ENCODE results near the gene ADAM12. TPM values are rescaled to one million over a fixed set of nuclear protein-coding genes. Genes with fewer than 3 reads are reported as not detected.
"Not testable (repeated sequence)": the region's sequence is repeated elsewhere in the genome, so short reads cannot be mapped to it uniquely, and the experiment has no call there.

The ADAM12 gene
- total and polyA plus RNA-seq, 2 donors, result 0.96 to 4.6 TPM

DNA sequence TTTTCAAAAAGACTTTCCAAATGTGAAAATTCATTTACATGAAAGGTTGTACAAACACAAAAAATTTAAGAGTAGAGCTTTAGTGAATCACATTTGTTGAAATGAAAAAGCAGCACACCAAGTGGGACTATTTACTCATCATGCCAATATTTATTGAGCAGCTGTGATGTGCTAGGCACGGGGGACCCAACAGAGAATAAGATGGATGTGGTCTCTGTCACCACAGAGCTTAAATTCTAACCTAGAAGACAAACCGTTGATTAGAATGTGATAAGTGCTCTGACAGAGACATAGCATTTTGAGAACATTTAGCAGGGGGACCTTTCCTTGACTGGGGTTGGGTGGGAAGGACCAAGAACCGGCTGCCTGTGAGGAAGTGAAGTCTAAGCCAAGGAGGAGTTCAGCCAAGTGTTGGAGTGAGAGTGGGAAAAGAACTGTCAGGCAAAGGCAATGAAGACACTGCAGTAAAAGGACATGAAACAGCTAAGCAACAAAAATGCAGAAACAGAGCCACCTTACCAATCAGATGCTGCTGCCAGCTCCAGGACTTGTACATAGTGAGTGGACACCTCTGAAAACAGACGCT is 19.1 kb downstream of the ADAM12 start:
- Histone ChIP-seq H3K4me1 (ENCODE audit: control insufficient read depth in 2 of 2, insufficient read depth in 2 of 2, low read length in 2 of 2) (no peaks in the 10 kb centered on the region), H3K36me3 (ENCODE audit: control insufficient read depth in 2 of 2, insufficient read depth in 2 of 2, low read length in 1 of 2) (no peaks in the 10 kb centered on the region), H3K9me3 (ENCODE audit: control insufficient read depth in 2 of 2, insufficient read depth in 1 of 2, low read length in 1 of 2) (no peaks in the 10 kb centered on the region), H3K27ac (ENCODE audit: low read depth in 1 of 2, low read length in 1 of 2) (no peak overlapping the region), H3K27me3 (ENCODE audit: control insufficient read depth in 2 of 2, insufficient read depth in 1 of 2, low read length in 1 of 2) (no peaks in the 10 kb centered on the region), H3K4me3 (ENCODE audit: low read length in 2 of 2) (no peak overlapping the region)
- DNase-seq (ENCODE audit: low read depth in 6 of 9, low spot score in 9 of 9), result no peak
- 52% methylated on average over 4 of the region's 4 CpGs for WGBS

GRCh38 chr10:126357169-126357568 is 31.1 kb downstream of the ADAM12 start:
- Histone ChIP-seq H3K4me1 (ENCODE audit: control insufficient read depth in 2 of 2, insufficient read depth in 2 of 2, low read length in 2 of 2) (no peaks in the 10 kb centered on the region), H3K27ac (ENCODE audit: low read depth in 1 of 2, low read length in 1 of 2) (no peak overlapping the region), H3K4me3 (ENCODE audit: low read length in 2 of 2) (no peak overlapping the region), H3K27me3 (ENCODE audit: control insufficient read depth in 2 of 2, insufficient read depth in 1 of 2, low read length in 1 of 2) (no peaks in the 10 kb centered on the region), H3K36me3 (ENCODE audit: control insufficient read depth in 2 of 2, insufficient read depth in 2 of 2, low read length in 1 of 2) (no peaks in the 10 kb centered on the region), H3K9me3 (ENCODE audit: control insufficient read depth in 2 of 2, insufficient read depth in 1 of 2, low read length in 1 of 2) (no peaks in the 10 kb centered on the region)
- DNase-seq (ENCODE audit: low read depth in 6 of 9, low spot score in 9 of 9), result no peak

- no peaks in the 10 kb centered on the region for H3K27me3 ChIP-seq (ENCODE audit: control insufficient read depth in 2 of 2, insufficient read depth in 1 of 2, low read length in 1 of 2)
- no peak overlapping the region for H3K4me3 ChIP-seq (ENCODE audit: low read length in 2 of 2)
- H3K9me3 ChIP-seq (ENCODE audit: control insufficient read depth in 2 of 2, insufficient read depth in 1 of 2, low read length in 1 of 2), result no peaks in the 10 kb centered on the region
These were observed 34.6 kb downstream of the ADAM12 start for GRCh38 chr10:126353666-126354065.

DNA sequence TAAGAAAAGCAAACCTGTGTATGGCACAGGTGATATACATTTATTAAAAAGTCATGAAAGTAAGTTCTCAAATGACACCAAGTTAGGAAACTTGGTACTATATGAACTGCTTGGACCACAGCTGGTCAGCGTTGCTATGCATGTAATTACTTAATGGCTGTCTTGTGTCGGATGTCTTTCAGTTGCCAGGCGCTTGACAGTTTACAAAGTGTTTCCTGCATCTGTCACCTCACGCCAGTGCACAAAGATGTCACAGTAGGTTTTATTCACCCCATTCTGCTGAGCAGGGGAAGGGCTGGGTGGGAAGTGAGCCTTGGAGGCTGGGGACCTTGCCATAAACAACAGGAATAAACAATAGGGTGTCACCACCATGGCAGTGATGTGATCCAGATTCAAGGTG is 35.8 kb downstream of the ADAM12 start:
- Histone ChIP-seq H3K36me3 (ENCODE audit: control insufficient read depth in 2 of 2, insufficient read depth in 2 of 2, low read length in 1 of 2) (no peaks in the 10 kb centered on the region), H3K4me1 (ENCODE audit: control insufficient read depth in 2 of 2, insufficient read depth in 2 of 2, low read length in 2 of 2) (no peaks in the 10 kb centered on the region), H3K27ac (ENCODE audit: low read depth in 1 of 2, low read length in 1 of 2) (no peak overlapping the region), H3K4me3 (ENCODE audit: low read length in 2 of 2) (no peak overlapping the region), H3K27me3 (ENCODE audit: control insufficient read depth in 2 of 2, insufficient read depth in 1 of 2, low read length in 1 of 2) (no peaks in the 10 kb centered on the region), H3K9me3 (ENCODE audit: control insufficient read depth in 2 of 2, insufficient read depth in 1 of 2, low read length in 1 of 2) (no peaks in the 10 kb centered on the region)
- 58% methylated on average over 4 of the region's 4 CpGs for WGBS
- DNase-seq (ENCODE audit: low read depth in 6 of 9, low spot score in 9 of 9), result no peak

More at GRCh38 chr10:126353666-126354065, 34.6 kb downstream of the ADAM12 start:
- Histone ChIP-seq H3K36me3 (ENCODE audit: control insufficient read depth in 2 of 2, insufficient read depth in 2 of 2, low read length in 1 of 2) (no peaks in the 10 kb centered on the region), H3K4me1 (ENCODE audit: control insufficient read depth in 2 of 2, insufficient read depth in 2 of 2, low read length in 2 of 2) (no peaks in the 10 kb centered on the region), H3K27ac (ENCODE audit: low read depth in 1 of 2, low read length in 1 of 2) (no peak overlapping the region)
- WGBS, result 100% methylated on average over 1 of the region's 1 CpG
- no peak for DNase-seq (ENCODE audit: low read depth in 6 of 9, low spot score in 9 of 9)

DNA sequence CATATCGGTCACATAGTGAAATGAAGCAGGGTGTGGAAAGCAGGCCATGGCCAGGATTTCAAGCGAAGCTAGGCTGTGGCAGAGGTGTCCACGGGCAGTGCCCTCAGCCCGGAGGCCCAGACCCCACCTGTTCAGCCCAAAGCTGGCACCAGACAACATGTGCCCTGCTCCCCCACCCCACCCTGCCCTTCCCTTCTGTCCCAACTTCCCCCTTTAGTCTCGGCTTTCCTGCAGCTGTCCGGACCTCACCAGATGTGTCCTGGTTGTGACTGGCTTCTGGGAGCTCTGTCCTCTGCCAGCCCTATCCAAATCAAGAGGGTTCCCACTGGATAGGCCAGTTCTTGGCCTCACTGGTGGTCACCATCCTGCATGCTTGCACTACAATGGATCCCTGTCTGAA is 37.3 kb downstream of the ADAM12 start:
- Histone ChIP-seq H3K36me3 (ENCODE audit: control insufficient read depth in 2 of 2, insufficient read depth in 2 of 2, low read length in 1 of 2) (no peaks in the 10 kb centered on the region), H3K9me3 (ENCODE audit: control insufficient read depth in 2 of 2, insufficient read depth in 1 of 2, low read length in 1 of 2) (no peaks in the 10 kb centered on the region), H3K4me3 (ENCODE audit: low read length in 2 of 2) (no peak overlapping the region), H3K27me3 (ENCODE audit: control insufficient read depth in 2 of 2, insufficient read depth in 1 of 2, low read length in 1 of 2) (no peaks in the 10 kb centered on the region), H3K27ac (ENCODE audit: low read depth in 1 of 2, low read length in 1 of 2) (no peak overlapping the region), H3K4me1 (ENCODE audit: control insufficient read depth in 2 of 2, insufficient read depth in 2 of 2, low read length in 2 of 2) (no peaks in the 10 kb centered on the region)
- DNase-seq (ENCODE audit: low read depth in 6 of 9, low spot score in 9 of 9), result no peak
- WGBS, result 73% methylated on average over 6 of the region's 6 CpGs

DNA sequence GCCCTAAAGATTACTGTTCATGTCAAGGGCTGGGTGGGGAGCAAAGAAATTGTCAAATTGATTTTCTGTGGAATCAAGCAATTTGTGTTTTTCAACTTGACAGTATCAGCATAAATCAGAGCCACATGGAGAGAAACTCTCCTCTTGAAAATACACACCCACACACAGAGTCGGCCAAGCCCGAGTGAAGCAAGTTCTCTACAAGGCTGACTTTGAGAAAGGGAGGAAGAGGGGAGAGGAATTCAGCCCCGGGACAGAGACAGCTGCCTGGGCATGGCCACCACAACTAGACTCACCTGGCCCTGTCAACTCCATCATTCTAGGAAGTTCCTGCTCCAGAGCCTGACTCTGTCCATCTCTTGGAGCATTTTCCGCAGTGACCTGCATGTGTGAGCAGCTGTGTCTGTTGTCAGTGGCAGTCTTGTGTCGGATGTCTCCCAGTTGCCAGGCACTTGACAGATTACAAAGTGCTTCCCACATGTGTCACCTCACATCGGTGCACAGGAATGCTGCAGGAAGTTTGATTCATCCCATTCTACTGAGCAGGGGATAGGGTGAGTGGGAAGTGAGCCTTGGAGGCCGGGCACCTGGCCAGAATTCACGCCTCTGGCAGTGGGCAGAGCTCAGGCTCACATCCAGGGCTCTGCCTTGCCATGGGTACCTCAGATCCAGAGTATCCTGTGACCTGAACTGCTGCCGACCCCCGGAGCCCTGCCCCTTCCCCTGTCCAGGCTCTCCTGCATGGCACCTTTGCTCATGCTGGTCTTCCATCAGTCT is 37.9 kb downstream of the ADAM12 start:
- Histone ChIP-seq H3K27ac (ENCODE audit: low read depth in 1 of 2, low read length in 1 of 2) (no peak overlapping the region), H3K9me3 (ENCODE audit: control insufficient read depth in 2 of 2, insufficient read depth in 1 of 2, low read length in 1 of 2) (no peaks in the 10 kb centered on the region), H3K4me3 (ENCODE audit: low read length in 2 of 2) (no peak overlapping the region), H3K27me3 (ENCODE audit: control insufficient read depth in 2 of 2, insufficient read depth in 1 of 2, low read length in 1 of 2) (no peaks in the 10 kb centered on the region), H3K4me1 (ENCODE audit: control insufficient read depth in 2 of 2, insufficient read depth in 2 of 2, low read length in 2 of 2) (no peaks in the 10 kb centered on the region), H3K36me3 (ENCODE audit: control insufficient read depth in 2 of 2, insufficient read depth in 2 of 2, low read length in 1 of 2) (no peaks in the 10 kb centered on the region)
- 67% methylated on average over 10 of the region's 10 CpGs for WGBS
- no peak for DNase-seq (ENCODE audit: low read depth in 6 of 9, low spot score in 9 of 9)

- WGBS, result 89% methylated on average over 5 of the region's 5 CpGs
- H3K4me1 ChIP-seq (ENCODE audit: control insufficient read depth in 2 of 2, insufficient read depth in 2 of 2, low read length in 2 of 2), result no peaks in the 10 kb centered on the region
- H3K27ac ChIP-seq (ENCODE audit: low read depth in 1 of 2, low read length in 1 of 2), result no peak overlapping the region
- DNase-seq (ENCODE audit: low read depth in 6 of 9, low spot score in 9 of 9), result no peak
- no peaks in the 10 kb centered on the region for H3K27me3 ChIP-seq (ENCODE audit: control insufficient read depth in 2 of 2, insufficient read depth in 1 of 2, low read length in 1 of 2)
- no peaks in the 10 kb centered on the region for H3K36me3 ChIP-seq (ENCODE audit: control insufficient read depth in 2 of 2, insufficient read depth in 2 of 2, low read length in 1 of 2)
- no peaks in the 10 kb centered on the region for H3K9me3 ChIP-seq (ENCODE audit: control insufficient read depth in 2 of 2, insufficient read depth in 1 of 2, low read length in 1 of 2)
- no peak overlapping the region for H3K4me3 ChIP-seq (ENCODE audit: low read length in 2 of 2)
These were observed 38.6 kb downstream of the ADAM12 start for GRCh38 chr10:126349676-126350075.

GRCh38 chr10:126349101-126349500 is 39.2 kb downstream of the ADAM12 start:
- no peaks in the 10 kb centered on the region for H3K36me3 ChIP-seq (ENCODE audit: control insufficient read depth in 2 of 2, insufficient read depth in 2 of 2, low read length in 1 of 2)
- H3K27me3 ChIP-seq (ENCODE audit: control insufficient read depth in 2 of 2, insufficient read depth in 1 of 2, low read length in 1 of 2), result no peaks in the 10 kb centered on the region
- no peaks in the 10 kb centered on the region for H3K9me3 ChIP-seq (ENCODE audit: control insufficient read depth in 2 of 2, insufficient read depth in 1 of 2, low read length in 1 of 2)
- DNase-seq (ENCODE audit: low read depth in 6 of 9, low spot score in 9 of 9), result no peak
- H3K4me1 ChIP-seq (ENCODE audit: control insufficient read depth in 2 of 2, insufficient read depth in 2 of 2, low read length in 2 of 2), result no peaks in the 10 kb centered on the region
- H3K27ac ChIP-seq (ENCODE audit: low read depth in 1 of 2, low read length in 1 of 2), result no peak overlapping the region
- 66% methylated on average over 1 of the region's 1 CpG for WGBS
- H3K4me3 ChIP-seq (ENCODE audit: low read length in 2 of 2), result no peak overlapping the region

GRCh38 chr10:126343496-126343895 is 44.8 kb downstream of the ADAM12 start:
- H3K36me3 ChIP-seq (ENCODE audit: control insufficient read depth in 2 of 2, insufficient read depth in 2 of 2, low read length in 1 of 2); H3K9me3 ChIP-seq (ENCODE audit: control insufficient read depth in 2 of 2, insufficient read depth in 1 of 2, low read length in 1 of 2); DNase-seq (ENCODE audit: low read depth in 6 of 9, low spot score in 9 of 9); H3K4me3 ChIP-seq (ENCODE audit: low read length in 2 of 2); H3K27ac ChIP-seq (ENCODE audit: low read depth in 1 of 2, low read length in 1 of 2); H3K27me3 ChIP-seq (ENCODE audit: control insufficient read depth in 2 of 2, insufficient read depth in 1 of 2, low read length in 1 of 2); H3K4me1 ChIP-seq (ENCODE audit: control insufficient read depth in 2 of 2, insufficient read depth in 2 of 2, low read length in 2 of 2): not testable (repeated sequence)
- 98% methylated on average over 2 of the region's 2 CpGs for WGBS

Data from thymus (tissue), 11 donors.